Melanocyte of skin (primary cell): ENCODE results near the gene DENND6A. TPM values are rescaled to one million over a fixed set of nuclear protein-coding genes. Genes with fewer than 3 reads are reported as not detected.

Experiments
- small RNA-seq, 2 donors: library from RNA; depleted of rRNA; stranded (forward); fragments of <200 nt; gene quantifications; one replicate each; pipeline ENCODE3, GENCODE V24; 2012
- total RNA-seq, 2 donors: library from RNA; depleted of rRNA; stranded (reverse); fragments of >200 nt; gene quantifications; 2 replicates each; pipeline ENCODE4 v1.2.3, GENCODE V29; 2012

DENND6A gene
- 10 to 100 TPM; 28.2 to 37.0 TPM for total RNA-seq

GRCh38 chr3:57692396-57693147 is at the start of gene DENND6A:
DENND6A (minus strand) TSS chr3:57693077; CDS start chr3:57693018, 59 bp downstream.

GRCh38 chr3:57597127-57597923 is 95.6 kb downstream of the DENND6A start, which contains the start of gene ARF4:
ARF4 (minus strand) TSS chr3:57597344; CDS start chr3:57597140, 204 bp downstream.

Small RNA genes lying within 50 kb of the gene (small RNA-seq; reads per million reads assigned to genes)
- 0.06 to 0.69 reads per million in 2 donors for gene RNU6ATAC26P

Other genes with a start within 250 kb of the DENND6A start
- under 1 TPM; under 0.01 TPM for gene DNAH12, start 148.7 kb downstream of the DENND6A start, total RNA-seq
- gene PDE12, start 136.8 kb downstream of the DENND6A start, total RNA-seq: 10 to 100 TPM; 30.3 to 31.0 TPM
- gene ARF4, start 95.7 kb downstream of the DENND6A start, total RNA-seq: 100 to 1,000 TPM; 111 to 148 TPM
- gene SLMAP, start 63.2 kb upstream of the DENND6A start, total RNA-seq: 10 to 100 TPM; 37.9 to 41.6 TPM